ENCODE results near the gene KCTD1.

KCTD1 gene

GRCh38 chr18:26506012-26506411, 42.3 kb downstream of the KCTD1 start:
- TF ChIP-seq CTCF (conservative IDR thresholded peaks at IDR 0.05; ENCODE audit: low read depth, low read length), result no peak
- DNase-seq (ENCODE audit: low read depth), result no peak
- no peak overlapping the region for H3K4me3 ChIP-seq (ENCODE audit: low read length)

- TF ChIP-seq CTCF (conservative IDR thresholded peaks at IDR 0.05; ENCODE audit: low read depth, low read length), result no peak
Observed at GRCh38 chr18:26504831-26505230, 43.5 kb downstream of the KCTD1 start.

GRCh38 chr18:26503382-26503781, 45.0 kb downstream of the KCTD1 start:
- peak overlapping the region; percentile 4 for H3K4me3 ChIP-seq (ENCODE audit: low read length)
- no peak for TF ChIP-seq CTCF (conservative IDR thresholded peaks at IDR 0.05; ENCODE audit: low read depth, low read length)
- no peak for DNase-seq (ENCODE audit: low read depth)

More at GRCh38 chr18:26504831-26505230, 43.5 kb downstream of the KCTD1 start:
- DNase-seq (ENCODE audit: low read depth), result no peak
- no peak overlapping the region for H3K4me3 ChIP-seq (ENCODE audit: low read length)

GRCh38 chr18:26502823-26503222, 45.5 kb downstream of the KCTD1 start:
- H3K4me3 ChIP-seq (ENCODE audit: low read length), result no peak overlapping the region
- no peak for TF ChIP-seq CTCF (conservative IDR thresholded peaks at IDR 0.05; ENCODE audit: low read depth, low read length)
- DNase-seq (ENCODE audit: low read depth), result no peak

GRCh38 chr18:26497866-26498265, 50.5 kb downstream of the KCTD1 start:
- no peak for DNase-seq (ENCODE audit: low read depth)
- H3K4me3 ChIP-seq (ENCODE audit: low read length), result no peak overlapping the region
- TF ChIP-seq CTCF (conservative IDR thresholded peaks at IDR 0.05; ENCODE audit: low read depth, low read length), result no peak

DNA sequence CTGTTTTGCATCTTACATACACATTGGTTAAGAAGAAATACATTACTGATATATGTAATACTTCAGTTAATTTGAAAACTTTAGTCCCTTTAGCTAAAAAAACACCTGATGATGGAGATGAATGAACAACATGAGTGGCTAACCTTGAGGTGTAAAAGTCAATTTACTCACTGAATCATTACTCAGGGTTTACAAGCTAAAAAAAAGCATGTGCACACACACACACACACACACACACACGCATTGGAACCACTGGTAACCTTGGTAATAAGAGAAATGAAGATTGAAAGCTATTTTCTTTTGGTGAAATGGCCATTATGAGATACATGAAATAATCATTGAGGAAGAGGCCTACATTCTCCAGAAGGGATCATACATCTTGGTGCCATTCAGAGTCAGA, 51.8 kb downstream of the KCTD1 start:
- DNase-seq (ENCODE audit: low read depth), result no peak
- no peak for TF ChIP-seq CTCF (conservative IDR thresholded peaks at IDR 0.05; ENCODE audit: low read depth, low read length)
- no peak overlapping the region for H3K4me3 ChIP-seq (ENCODE audit: low read length)

DNA sequence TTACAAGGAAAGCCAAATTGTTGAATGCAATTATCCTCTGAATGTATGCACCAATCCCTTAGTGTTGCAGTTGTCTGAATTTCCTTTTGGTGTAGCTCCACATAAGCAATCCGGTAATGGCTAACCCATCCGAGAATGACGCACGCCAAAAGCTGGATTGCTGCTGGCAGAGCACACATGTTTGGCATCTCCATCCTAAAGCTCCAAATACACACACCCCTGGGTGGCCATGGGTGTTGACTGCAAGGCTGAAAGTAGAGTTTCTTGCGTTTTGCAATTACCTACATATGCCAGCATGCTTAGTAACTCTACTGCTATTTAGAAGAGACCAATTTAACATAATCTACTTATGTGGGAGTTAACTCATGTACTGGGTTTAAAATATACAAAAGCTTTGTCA, 53.1 kb downstream of the KCTD1 start:
- no peak for TF ChIP-seq CTCF (conservative IDR thresholded peaks at IDR 0.05; ENCODE audit: low read depth, low read length)
- no peak overlapping the region for H3K4me3 ChIP-seq (ENCODE audit: low read length)
- DNase-seq (ENCODE audit: low read depth), result no peak
